Measurements from ENCODE around the gene CD99. TPM values are rescaled to one million over a fixed set of nuclear protein-coding genes. Genes with fewer than 3 reads are reported as not detected.

The CD99 gene
- total and polyA plus RNA-seq, 8 donors = 176 to 313 (median 247) TPM

GRCh38 chrX:2677764-2678163 lies 13.3 kb upstream of the CD99 start:
- intact Hi-C loops (cut with DNase I) = no loop called here
- ATAC-seq (peak; percentile 91), DNase-seq (peak in 3 of 4 donors; percentile 63 to 83 (median 72))
- no peaks in the 10 kb centered on the region for H3K9me3 ChIP-seq
- TF ChIP-seq, protein P1, sequence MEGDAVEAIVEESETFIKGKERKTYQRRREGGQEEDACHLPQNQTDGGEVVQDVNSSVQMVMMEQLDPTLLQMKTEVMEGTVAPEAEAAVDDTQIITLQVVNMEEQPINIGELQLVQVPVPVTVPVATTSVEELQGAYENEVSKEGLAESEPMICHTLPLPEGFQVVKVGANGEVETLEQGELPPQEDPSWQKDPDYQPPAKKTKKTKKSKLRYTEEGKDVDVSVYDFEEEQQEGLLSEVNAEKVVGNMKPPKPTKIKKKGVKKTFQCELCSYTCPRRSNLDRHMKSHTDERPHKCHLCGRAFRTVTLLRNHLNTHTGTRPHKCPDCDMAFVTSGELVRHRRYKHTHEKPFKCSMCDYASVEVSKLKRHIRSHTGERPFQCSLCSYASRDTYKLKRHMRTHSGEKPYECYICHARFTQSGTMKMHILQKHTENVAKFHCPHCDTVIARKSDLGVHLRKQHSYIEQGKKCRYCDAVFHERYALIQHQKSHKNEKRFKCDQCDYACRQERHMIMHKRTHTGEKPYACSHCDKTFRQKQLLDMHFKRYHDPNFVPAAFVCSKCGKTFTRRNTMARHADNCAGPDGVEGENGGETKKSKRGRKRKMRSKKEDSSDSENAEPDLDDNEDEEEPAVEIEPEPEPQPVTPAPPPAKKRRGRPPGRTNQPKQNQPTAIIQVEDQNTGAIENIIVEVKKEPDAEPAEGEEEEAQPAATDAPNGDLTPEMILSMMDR (IDR thresholded peaks at IDR 0.05) = no peak
- no peaks in the 10 kb centered on the region for H3K36me3 ChIP-seq
- H3K27me3 ChIP-seq = no peaks in the 10 kb centered on the region
- H3K27ac ChIP-seq = no peak overlapping the region
- H3K4me3 ChIP-seq = no peak overlapping the region
- H3K4me1 ChIP-seq = no peaks in the 10 kb centered on the region

DNA sequence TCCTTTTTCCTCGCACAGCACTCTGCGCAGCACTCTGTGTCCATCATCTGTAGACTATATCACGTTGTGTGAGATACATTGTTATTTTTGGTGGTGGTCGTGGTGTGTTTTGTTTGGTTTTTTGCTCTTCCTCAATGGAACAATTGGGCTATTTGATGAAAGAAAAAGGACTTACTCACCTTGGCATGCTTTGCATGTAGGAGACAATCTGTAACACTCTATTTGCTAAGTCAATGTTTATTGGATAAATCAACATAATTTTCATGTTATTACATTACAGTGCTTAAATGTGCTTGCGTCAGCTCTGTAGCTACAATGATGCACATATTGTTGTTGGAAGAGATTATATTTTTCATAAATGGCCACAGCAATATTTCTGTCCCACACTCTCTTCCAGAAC lies 12.5 kb upstream of the CD99 start:
- no peaks in the 10 kb centered on the region for H3K27me3 ChIP-seq
- intact Hi-C loops (cut with DNase I) = no loop called here
- H3K36me3 ChIP-seq = no peaks in the 10 kb centered on the region
- H3K27ac ChIP-seq = no peak overlapping the region
- no peaks in the 10 kb centered on the region for H3K4me1 ChIP-seq
- TF ChIP-seq, protein P1 (IDR thresholded peaks at IDR 0.05) = no peak
- H3K9me3 ChIP-seq = no peaks in the 10 kb centered on the region
- H3K4me3 ChIP-seq = no peak overlapping the region
- DNase-seq (no peak), ATAC-seq (no peak)

DNA sequence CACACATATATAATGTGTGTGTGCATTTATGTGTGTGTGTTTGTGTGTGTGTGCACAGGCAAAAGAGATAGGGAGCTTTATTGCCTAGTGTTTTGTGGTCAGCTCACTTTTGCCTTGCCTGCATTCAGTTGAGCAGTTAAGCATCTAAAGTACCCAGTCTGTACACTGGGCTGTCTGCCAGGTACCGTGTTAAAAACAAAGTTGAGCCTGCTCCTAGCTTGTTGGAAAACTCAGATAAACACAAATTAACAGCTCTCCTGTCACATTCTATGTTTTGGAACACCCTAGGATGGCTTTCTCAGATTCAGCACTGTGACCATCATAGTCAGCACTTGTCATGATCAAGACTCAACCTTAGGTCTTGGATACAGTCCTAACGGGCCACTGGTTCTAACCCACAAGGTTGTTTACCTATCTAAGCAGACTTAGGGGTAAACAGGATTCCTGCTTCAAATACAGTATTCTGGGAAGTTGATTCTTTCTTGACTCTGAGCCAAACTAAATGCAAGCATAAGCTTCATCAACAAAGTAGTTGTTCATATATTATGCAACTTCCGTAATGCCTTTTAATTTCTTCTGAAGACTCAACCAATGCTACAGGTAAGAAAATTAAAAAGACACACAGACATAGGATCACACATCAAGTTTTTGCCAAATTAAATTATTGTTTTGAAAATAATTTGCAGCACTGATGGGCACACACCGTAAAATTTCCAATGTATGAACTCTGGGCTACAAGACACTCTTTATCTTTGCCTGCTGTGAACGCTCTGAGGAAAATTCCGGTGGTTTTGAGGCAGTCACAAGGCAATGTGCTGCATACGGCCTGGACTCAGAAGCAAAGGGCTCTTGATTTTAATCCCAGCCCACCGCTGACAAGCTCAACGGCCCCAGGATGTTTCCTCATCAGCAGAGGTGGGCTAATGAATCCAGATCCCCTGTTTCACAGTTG lies 11.3 kb upstream of the CD99 start:
- H3K27me3 ChIP-seq = no peaks in the 10 kb centered on the region
- H3K27ac ChIP-seq = no peak overlapping the region
- ATAC-seq = no peak
- no peak overlapping the region for H3K4me3 ChIP-seq
- DNase-seq = peak in 1 of 4 donors; percentile 30
- no peaks in the 10 kb centered on the region for H3K4me1 ChIP-seq
- no peaks in the 10 kb centered on the region for H3K9me3 ChIP-seq
- no peaks in the 10 kb centered on the region for H3K36me3 ChIP-seq
- intact Hi-C loops (cut with DNase I) = no loop called here
- TF ChIP-seq, protein P1 (IDR thresholded peaks at IDR 0.05) = no peak

DNA sequence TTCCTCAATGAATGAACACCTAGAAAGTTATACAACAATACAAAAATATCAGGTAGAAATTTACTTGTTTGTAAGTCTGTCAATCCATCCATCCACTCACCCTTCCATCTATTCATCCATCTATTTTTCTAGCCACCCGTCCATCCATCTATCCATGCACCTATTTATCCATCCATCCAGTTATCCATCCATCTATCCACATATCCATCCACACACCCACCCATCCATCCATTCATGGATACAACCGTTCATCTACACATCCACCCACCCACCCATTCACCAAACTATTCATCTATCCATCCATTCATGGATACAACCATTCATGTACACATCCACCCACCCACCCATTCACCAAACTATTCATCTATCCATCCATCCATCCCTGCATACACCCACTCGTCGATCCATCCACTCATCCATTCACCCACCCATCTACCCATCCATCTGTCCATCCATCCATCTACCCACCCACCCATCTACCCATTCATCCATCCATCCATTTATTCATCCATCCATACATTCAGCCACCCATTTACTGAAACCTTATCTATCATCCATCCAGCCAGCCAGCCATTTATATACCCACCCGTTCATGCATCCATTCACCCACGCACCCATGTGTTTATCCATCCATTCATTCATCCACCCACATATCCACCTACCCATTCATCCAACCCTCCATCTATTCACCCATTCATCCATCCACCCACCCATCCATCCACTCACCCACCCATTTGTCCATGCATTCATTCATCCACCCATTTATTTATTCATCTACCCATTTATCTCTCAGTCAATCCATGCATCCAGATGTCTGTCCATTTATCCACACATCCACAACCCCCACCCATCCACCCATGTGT lies 10.4 kb upstream of the CD99 start:
- DNase-seq (no peak), ATAC-seq (no peak)
- Histone ChIP-seq H3K4me1 (no peaks in the 10 kb centered on the region), H3K27me3 (no peaks in the 10 kb centered on the region), H3K36me3 (no peaks in the 10 kb centered on the region), H3K9me3 (no peaks in the 10 kb centered on the region), H3K4me3 (no peak overlapping the region), H3K27ac (no peak overlapping the region)
- intact Hi-C loops (cut with DNase I) = no loop called here
- TF ChIP-seq, protein P1 (IDR thresholded peaks at IDR 0.05) = no peak

Data from left lung (tissue), 10 donors.